GM19043 (cell line): ENCODE data around the gene TMEM37.

Source experiments
- ATAC-seq: cut with Tn5 transposase; IDR thresholded peaks from one replicate; pipeline ENCODE4 v1.9.1; 2021; ENCODE audit warnings: low read depth; ENCODE audit not compliant: unreplicated experiment

The TMEM37 gene

DNA sequence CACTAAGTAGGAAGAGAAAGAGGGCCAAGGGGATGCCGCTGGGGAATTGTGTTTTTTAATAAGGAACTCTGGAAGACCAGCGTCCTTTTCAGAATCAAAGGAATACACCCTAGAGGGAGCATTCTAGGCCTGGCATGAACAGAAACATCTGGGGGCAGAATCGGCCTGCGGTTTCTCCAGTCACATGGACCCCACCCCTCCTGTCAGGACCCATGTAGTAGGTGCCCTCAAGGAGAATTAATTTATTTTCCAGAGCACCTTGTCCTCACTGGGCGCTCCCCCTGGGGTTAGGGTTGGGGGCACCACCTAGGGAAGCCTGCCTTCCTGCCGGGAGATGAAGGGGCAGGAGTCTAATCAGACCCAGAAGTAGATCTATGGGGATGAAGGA is 44.2 kb downstream of the TMEM37 start:
- no peak for ATAC-seq

- ATAC-seq, result no peak
Observed at GRCh38 chr2:119476301-119477112, 44.9 kb downstream of the TMEM37 start.

DNA sequence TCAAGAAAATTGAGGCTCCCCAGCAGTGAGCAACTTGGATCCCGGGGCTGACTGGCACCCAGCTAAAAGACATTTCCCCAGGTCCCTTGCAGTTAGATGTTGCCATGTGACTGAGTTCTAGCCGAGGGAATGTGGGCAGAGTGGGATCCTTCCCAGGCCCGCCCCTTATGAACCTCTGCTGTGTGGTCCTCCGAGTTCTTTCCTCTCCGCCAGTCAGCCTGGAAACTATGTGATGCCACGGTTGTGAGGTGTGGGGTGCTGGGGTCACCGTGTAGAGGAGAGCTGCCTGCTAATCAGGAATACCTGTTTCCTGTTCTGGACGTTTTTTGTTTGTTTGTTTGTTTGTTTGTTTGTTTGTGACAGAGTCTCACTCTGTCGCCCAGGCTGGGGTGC is 45.5 kb downstream of the TMEM37 start:
- ATAC-seq, result no peak

DNA sequence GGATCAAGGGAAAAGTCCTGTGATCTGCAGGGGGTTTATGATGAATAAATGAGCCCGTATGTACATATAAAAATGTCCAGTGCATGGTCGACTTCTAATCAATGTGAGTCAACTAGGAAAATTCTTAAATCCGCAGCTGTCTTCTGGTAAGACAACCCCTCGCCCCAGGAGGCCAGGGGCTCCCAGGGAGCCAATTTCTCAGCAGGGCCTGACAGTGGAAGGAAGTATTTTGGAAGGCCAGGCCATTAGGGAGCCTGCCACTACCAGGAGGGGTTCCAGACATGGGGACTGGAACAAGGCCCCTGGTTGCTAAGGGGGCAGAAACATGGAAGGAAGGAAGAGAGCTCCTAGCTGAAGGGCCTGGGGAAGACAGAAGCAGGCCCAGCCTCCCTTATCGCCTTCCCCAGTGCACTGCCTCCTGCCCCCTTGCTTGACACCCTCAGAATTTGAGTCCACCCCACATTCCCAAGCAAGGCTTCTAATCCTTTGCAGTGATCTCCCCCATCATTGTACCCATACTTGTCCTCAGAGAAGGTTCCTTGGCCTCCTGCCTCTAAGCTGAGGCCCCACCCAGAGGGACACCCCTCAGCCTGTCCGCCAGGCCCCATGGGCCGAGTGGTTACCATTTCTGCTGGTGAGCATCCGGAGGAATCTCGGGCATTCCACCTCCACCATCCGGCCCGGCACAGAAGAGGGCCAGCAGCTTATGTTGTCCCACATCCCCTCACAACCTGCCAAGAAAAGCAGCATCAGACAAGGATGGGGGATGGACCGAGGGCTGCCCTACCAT is 46.7 kb downstream of the TMEM37 start:
- no peak for ATAC-seq

DNA sequence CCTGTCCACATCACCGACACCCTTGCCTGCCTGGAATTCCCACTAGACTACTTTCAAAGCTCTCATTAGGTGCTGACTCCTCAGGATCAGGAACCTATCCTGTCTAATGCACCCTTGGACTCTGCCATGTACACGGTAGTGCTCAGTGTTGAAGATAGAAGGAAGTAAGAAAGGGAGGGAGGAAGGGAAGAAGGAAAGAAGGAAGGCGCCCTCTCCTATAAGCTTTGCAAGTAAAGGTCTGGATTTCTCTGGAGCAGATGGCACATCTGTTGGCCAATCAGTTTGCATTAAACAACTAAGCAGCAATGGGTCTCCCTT is 47.3 kb downstream of the TMEM37 start:
- ATAC-seq, result no peak

DNA sequence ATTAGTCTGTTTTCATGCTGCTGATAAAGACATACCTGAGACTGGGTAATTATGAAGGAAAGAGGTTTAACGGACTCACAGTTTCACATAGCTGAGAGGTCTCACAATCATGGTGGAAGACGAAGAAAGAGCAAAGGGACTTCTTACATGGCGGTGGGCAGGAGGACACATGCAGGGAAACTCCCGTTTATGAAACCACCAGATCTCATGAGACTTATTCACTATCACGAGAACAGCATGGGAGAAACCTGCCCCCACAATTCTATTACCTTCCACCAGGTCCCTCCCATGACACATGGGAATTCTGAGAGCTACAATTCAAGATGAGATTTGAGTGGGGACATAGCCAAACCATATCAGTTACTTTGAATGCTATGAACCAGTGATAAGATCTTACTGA is 48.5 kb downstream of the TMEM37 start:
- no peak for ATAC-seq

GRCh38 chr2:119480718-119481142 is 49.1 kb downstream of the TMEM37 start:
- ATAC-seq, result no peak

DNA sequence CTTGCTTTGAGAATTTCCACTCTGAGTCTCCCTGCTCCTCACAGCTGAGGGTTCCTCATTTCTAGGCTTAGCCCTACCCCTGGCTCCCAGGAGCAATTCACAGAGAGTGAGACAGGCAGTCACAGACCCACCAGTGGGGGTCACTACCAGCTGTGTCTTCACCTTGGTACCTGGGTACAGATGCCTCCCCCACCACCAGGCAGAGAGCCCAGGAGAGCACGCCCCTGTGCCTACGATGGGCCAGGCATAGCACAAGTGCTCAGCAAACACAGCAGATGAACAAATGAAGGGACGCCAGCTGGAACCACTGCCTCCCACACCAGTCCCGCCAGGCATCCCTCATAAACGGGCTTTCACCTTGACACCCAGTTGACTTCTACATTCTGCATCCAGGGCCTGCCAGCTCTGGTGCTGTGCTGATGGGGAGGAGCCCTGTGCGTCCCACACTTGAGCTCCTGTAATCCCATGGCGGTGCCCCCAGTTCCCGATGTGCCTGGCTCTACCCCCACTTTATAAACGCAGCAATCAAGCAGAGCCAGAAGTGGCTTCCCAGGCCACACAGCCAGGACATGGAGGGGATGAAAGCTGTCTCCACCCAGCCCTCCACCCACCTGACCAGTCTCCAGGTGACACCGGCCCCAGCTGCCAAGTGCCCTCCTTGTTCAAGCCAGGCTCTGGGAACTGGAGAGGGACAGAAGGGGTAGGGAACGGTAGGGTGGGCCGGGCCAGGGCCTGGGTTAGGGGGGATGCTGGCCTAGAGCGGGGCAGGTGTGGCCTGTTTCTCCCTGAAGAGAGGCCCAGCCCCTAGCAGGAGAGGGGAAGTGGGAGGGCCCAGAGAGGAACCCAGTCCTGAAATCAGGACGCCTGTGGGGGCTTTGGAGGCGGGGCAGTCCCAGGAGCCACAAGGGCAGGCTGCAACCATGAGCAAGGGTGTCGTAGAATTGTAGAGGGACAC is 50.1 kb downstream of the TMEM37 start:
- ATAC-seq, result no peak

DNA sequence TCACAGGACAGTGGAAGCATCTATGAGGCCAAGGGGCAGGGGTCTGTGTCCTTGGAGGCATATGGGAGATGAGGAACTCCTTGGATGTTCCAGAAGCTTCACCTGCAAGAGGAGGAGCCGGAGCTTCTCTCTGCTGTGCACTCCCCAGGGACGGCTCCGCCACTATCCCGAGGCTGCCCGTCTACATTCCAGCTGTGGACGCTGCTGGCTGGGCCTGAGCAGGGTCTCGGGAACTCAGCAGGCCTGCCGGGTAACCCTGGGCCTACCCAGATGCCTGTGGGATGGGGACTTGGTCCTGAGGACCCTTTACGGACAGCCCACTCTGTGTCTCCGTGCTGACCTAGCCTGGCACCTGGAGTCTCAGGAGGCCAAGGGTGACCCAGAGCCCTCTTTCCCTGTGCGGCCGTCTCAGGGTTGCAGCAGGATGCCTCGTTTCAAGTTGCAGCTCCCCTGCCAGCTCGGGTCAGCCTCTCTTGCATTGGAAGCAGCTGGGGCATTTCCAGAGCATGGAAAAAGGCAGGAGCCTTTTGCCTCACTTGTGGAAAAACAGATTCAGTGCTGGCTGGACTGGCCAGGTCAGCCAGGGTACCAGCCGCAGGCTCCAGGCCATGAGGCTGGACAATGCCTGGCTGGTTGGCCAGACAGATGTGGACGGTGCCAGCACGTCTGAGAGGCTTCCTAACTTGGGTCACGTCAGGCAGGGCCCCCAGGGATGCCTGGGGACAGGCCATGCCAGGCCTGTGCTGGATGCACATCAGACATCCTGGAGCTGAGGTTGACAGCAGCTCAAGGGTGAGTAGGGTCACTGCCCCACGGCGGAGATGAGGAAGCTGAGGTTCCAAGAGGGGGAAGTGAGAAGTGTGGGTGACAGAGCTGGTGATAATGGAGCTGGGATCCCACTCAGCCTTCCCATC is 51.1 kb downstream of the TMEM37 start:
- ATAC-seq, result no peak

GRCh38 chr2:119483395-119483753 is 51.7 kb downstream of the TMEM37 start:
- ATAC-seq, result no peak

DNA sequence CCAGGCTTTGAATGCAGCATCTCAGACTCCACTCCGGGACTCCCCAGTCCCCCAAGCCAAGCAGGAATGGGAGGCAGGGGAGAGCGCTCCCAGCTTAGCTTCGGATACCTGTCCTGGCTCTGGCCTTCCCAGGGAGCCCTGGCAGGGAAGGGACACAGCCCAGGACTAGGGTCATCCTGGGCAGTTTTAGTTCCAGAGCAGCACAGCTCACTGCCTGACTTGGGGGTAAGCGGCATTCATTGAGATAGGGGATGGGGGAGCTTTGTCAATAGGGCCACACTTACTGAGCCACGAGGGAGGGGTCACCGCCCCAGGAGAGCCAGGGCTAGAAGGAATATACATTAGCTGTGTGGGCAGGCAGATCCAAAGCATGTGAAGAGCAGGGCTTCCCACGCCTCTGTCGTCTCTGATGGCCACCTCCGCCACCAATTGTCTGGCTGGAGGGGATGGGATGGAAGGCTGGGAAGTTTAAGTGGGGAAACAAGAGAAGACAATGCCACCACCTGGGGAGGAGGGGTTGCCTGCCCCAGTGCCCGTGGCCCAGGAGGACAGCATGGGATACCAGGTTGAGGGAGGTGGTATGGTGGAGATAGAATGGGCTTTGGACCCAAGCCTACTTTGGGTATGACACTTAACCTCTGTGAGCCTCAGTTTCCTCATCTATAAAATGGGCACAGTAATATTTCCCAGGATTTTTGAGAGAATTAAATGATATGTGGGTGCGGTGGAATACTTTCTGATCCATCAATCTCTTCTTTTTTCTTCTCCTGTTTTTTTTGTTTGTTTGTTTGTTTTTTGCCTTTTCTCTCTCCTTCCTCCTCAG is 52.5 kb downstream of the TMEM37 start:
- no peak for ATAC-seq

- no peak for ATAC-seq
Observed at GRCh38 chr2:119484834-119485233, 53.2 kb downstream of the TMEM37 start.

DNA sequence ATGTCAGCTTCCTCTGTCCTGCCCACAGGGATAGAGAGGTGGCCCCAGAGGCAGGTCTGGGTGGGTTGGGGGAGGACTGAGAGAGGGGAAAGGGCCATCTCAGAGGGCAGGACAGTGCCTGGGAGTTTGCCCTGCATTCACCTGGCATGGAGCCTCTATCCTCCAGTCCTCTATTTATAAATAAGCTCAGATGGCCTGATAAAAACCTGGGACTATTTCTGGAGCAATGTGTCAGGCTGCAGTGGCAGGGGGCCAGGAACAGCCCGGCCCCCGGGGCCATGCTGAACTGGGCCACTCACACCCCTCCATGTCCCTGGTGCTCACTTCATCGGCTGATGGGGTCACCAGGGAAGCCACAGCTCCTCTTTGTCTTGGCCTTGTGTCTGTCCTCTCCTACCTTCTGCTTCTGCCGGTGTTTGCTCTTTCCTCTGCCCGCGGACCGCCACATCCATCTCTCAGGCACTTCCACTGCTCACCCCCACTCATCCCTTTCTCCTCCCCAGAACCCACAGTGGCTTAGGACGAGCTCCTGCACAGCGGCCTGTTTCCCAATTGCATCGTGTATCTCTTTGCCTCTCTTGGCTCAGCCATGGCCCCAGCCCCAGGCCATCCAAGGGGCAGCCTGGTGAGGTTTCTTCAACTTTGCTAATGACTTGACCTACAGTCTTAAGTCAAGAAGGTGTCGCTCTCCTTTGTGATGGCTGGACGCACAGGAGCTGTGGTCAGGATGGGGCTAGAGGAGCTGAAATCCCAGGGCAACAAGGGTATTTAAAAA is 53.9 kb downstream of the TMEM37 start:
- no peak for ATAC-seq

DNA sequence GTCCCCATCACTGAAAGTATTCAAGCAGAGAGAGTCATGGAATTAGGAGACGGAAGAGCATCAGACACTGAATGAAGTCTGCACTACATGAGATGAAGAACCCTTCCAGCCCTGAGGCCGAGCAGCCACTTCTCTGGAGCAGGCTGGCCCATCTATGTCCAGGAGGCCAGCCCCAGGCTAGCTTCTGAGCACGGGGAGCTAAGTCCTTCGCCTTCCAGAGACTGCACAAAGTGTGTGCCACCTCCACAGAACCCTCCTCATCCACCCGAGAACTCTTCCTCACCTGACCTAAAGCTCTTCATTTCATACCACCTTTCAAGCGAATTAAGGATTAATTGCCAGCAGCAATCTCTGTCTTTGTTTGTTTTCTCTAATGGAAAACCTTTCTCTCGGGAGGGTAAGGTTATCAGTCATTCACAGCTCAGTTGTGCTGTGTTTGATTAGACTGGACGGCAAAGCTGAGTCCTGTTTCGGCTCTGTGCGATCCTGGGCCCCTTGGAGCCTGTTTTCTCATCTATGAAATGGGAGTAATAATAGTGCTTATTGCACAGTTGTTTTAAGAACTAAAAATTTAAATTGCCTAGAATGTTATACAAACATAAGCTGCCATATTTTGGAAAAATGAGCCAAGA is 54.7 kb downstream of the TMEM37 start:
- no peak for ATAC-seq

- ATAC-seq, result no peak
Observed at GRCh38 chr2:119486886-119487285, 55.2 kb downstream of the TMEM37 start.

DNA sequence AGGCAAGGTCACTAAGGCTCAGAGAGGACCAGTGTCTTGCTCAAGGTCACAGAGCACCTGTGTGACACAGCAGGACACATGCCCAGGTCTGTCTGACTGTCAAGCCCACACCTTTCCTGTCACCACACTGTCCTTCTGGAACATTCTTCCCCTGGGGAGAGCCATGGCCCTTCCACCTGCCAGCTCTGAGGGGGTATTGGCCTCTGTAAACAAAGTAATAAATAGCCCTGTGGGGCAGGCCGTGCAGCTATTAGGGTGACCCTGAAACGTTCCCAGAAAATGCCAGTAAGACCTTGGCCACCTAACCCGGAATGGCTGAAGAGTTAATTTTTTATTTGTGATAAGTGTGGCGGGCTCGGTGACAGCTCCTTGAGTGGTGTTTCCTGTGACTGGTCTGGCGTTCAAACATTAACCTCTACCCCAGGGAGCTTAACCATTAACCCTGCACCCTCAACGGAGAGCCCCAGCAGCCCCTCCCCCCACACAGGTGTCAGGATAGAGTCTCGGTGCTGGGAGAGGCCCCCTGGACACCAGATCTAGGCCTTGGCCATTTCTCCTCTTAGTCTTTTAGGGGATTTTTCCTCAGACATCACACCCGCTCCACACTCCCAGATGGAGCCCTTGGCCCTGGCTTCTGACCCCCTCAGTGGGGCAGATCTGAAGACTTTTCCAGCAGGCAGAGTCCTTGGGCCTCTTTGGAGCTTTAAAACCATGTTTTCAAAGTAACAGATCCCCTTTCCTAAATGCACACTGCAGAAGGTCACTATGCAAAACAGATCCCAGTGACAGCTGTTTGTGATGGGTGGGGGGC is 56.0 kb downstream of the TMEM37 start:
- peak; percentile 92 for ATAC-seq
